Gastroesophageal sphincter (tissue), 4 donors: ENCODE measurements around the gene NAGPA. TPM values are rescaled to one million over a fixed set of nuclear protein-coding genes. Genes with fewer than 3 reads are reported as not detected.

ENCODE experiments used
- ATAC-seq: fragments of 150-250 bp; one replicate; pipeline ENCODE4 v1.9.1; 2016; ENCODE audit warnings: mild to moderate bottlenecking, moderate library complexity
- H3K27ac ChIP-seq, 4 donors: fragments of 200-600 bp; sonication (generic) in 3 of 4; 1 replicate in 3 of 4; 2 replicates in 1 of 4; pipeline ENCODE4 v1.5.1; 2016 to 2019
- H3K27me3 ChIP-seq: fragments of 200-600 bp; sonication (generic); one replicate; pipeline ENCODE4 v1.5.1; 2019
- H3K36me3 ChIP-seq, 2 donors: fragments of 200-600 bp; sonication (generic); one replicate each; pipeline ENCODE4 v1.5.1; 2019; ENCODE audit warnings: control low read depth in 1 of 2
- H3K4me1 ChIP-seq, 3 donors: fragments of 200-600 bp; sonication (generic); 1 replicate in 2 of 3; 2 replicates in 1 of 3; pipeline ENCODE4 v1.5.1; 2016 to 2019; ENCODE audit warnings: control low read depth in 2 of 3
- H3K4me3 ChIP-seq, 2 donors: fragments of 200-600 bp; sonication (generic); one replicate each; pipeline ENCODE4 v1.5.1; 2019; ENCODE audit warnings: mild to moderate bottlenecking in 1 of 2, moderate library complexity in 1 of 2
- H3K9me3 ChIP-seq, 3 donors: fragments of 200-600 bp; sonication (generic); one replicate each; pipeline ENCODE4 v1.5.1; 2017 to 2019; ENCODE audit warnings: control low read depth in 2 of 3
- EP300 ChIP-seq: sonication (generic); formaldehyde crosslinking; IDR thresholded peaks from one replicate; pipeline ENCODE4 v1.6.1; 2017; ENCODE audit warnings: antibody characterized with exemption, mild to moderate bottlenecking
- POLR2A ChIP-seq, 2 donors: fragments of 450-650 bp; IDR thresholded peaks; one replicate each; pipeline ENCODE4 v1.6.1; 2017; ENCODE audit warnings: antibody characterized with exemption in 2 of 2, mild to moderate bottlenecking in 2 of 2, moderate library complexity in 1 of 2
- POLR2AphosphoS5 ChIP-seq: sonication (generic); formaldehyde crosslinking; IDR thresholded peaks from one replicate; pipeline ENCODE4 v1.6.1; 2017; ENCODE audit warnings: antibody characterized with exemption
- WGBS, 2 donors: methylation state at CpG; one replicate each; pipeline ENCODE4 v1.1.5; 2018; ENCODE audit warnings: low coverage in 1 of 2; 5-methylcytosine and 5-hydroxymethylcytosine counted together
- total RNA-seq, 4 donors: library from RNA; depleted of rRNA; stranded (reverse); fragments of >200 nt; gene quantifications; one replicate each; pipeline ENCODE4 v1.1.0, GENCODE V29; 2016
- TF ChIP-seq, protein P1 (sequence below), 4 experiments: fragments of 200-600 bp in 2 of 4; fragments of 450-650 bp in 2 of 4; sonication (generic) in 1 of 4; IDR thresholded peaks; one replicate each; pipeline ENCODE4 v1.5.1; 2017 to 2019; ENCODE audit warnings: antibody characterized with exemption in 4 of 4, mild to moderate bottlenecking in 2 of 4, moderate library complexity in 2 of 4

The NAGPA gene
- total RNA-seq, 4 donors from 2014 or later, result 17.8 to 37.8 (median 27.7) TPM

DNA sequence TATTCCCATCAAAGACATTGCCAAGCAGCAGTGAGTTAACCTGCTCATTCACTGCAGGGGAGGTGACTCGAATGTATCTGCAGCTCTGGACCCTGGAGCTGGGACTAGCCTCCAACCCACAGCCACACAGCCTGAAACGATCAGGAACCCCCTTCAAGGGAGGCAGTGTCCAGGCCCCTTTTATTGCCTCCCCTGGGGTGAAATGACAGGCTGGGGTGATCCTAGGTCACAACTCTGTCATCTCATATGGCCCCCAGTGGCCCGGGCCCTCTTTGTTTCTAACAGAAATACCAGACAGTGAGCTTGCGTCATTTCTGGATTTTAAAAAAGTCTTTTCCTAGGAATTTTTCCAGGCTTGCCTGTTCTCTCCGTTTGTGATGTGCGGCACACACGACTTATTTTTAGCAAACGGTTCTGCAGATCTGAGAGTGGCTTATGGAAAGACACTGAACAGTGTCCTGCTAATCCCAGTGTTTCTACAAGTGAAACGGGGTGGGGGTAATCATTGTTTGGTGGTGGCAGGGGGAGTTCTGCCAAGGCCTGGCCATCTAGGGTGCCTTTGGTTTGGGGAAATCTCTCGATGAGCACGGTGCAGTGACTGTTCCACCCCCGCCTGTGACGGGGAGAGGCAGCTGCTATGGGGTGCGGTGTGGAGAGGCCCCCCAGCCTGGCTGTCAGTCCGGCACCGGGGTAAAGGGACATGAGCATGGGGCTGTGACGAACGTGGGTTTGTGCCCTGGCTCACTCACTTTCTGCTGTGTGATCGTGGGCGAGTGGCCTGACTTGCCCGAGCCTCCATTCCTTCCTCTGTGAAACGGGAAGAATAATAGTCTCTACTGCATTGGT lies 27.2 kb downstream of the NAGPA start:
- Histone ChIP-seq H3K4me3 (no peak overlapping the region), H3K27me3 (peaks cover 20% of the 10 kb centered on the region), H3K36me3 (no peaks in the 10 kb centered on the region), H3K27ac (no peak overlapping the region), H3K9me3 (no peaks in the 10 kb centered on the region), H3K4me1 (no peaks in the 10 kb centered on the region)
- no peak for ATAC-seq
- TF ChIP-seq POLR2AphosphoS5 (no peak), POLR2A (IDR thresholded peaks at IDR 0.05) (no peak)
- TF ChIP-seq, protein P1, sequence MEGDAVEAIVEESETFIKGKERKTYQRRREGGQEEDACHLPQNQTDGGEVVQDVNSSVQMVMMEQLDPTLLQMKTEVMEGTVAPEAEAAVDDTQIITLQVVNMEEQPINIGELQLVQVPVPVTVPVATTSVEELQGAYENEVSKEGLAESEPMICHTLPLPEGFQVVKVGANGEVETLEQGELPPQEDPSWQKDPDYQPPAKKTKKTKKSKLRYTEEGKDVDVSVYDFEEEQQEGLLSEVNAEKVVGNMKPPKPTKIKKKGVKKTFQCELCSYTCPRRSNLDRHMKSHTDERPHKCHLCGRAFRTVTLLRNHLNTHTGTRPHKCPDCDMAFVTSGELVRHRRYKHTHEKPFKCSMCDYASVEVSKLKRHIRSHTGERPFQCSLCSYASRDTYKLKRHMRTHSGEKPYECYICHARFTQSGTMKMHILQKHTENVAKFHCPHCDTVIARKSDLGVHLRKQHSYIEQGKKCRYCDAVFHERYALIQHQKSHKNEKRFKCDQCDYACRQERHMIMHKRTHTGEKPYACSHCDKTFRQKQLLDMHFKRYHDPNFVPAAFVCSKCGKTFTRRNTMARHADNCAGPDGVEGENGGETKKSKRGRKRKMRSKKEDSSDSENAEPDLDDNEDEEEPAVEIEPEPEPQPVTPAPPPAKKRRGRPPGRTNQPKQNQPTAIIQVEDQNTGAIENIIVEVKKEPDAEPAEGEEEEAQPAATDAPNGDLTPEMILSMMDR (IDR thresholded peaks at IDR 0.05), result no peak
- WGBS, 2 donors, result 49% methylated on average over 11 of the region's 22 CpGs; no CpG with 5 or more reads in 1 of the 2 donors

DNA sequence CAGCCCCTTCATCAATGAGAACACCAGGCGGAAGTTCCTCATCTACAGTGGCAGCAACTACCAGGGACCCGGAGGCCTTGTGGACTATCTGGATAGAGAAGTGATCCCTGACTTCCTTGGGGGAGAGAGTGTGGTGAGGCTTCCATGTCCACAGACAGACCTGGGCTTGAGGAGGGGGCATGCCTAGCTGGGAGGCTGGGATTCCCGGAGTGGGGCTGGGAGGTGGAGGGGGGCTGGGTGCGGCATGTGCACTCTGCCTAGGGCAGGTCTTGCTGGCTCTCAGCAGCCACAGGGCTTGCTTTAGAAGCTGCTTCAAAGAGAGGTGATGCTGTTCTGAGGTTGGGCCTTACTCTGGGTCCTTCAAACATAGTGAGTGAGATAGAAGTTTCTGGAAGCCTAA lies 27.8 kb downstream of the NAGPA start:
- Histone ChIP-seq H3K9me3 (no peaks in the 10 kb centered on the region), H3K4me1 (no peaks in the 10 kb centered on the region), H3K4me3 (no peak overlapping the region), H3K36me3 (no peaks in the 10 kb centered on the region), H3K27me3 (peaks cover 14% of the 10 kb centered on the region), H3K27ac (no peak overlapping the region)
- no peak for ATAC-seq
- 100% methylated on average over 2 of the region's 4 CpGs; no CpG with 5 or more reads in 1 of the 2 donors for WGBS, 2 donors
- TF ChIP-seq EP300 (no peak), POLR2AphosphoS5 (no peak), POLR2A (IDR thresholded peaks at IDR 0.05) (no peak)
- TF ChIP-seq, protein P1 (IDR thresholded peaks at IDR 0.05), result no peak

DNA sequence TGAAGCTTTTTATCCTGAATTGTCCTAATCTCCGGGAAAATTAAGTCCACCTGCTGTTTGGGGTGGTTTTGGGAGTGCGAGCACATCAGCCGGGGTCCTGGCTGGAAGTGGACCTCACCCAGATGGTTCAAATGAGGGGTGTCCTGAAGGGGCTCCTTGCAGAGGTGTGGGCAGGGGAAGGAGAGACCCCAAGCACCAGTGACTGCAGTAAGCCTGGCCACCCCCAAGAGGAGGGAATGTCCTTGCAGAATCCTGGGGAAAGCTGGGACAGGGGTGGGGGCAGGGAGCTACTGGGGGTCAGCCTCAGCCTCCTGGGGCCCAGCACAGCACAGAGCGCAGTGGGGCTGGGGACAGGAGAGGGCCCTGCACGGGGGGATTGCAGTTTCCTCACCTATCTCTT lies 29.4 kb downstream of the NAGPA start:
- Histone ChIP-seq H3K4me1 (no peaks in the 10 kb centered on the region), H3K36me3 (no peaks in the 10 kb centered on the region), H3K9me3 (no peaks in the 10 kb centered on the region), H3K4me3 (no peak overlapping the region), H3K27me3 (peaks cover 5% of the 10 kb centered on the region), H3K27ac (no peak overlapping the region)
- no peak for TF ChIP-seq EP300
- TF ChIP-seq, protein P1 (IDR thresholded peaks at IDR 0.05), result no peak
- no peak for TF ChIP-seq POLR2AphosphoS5
- no peak for TF ChIP-seq POLR2A (IDR thresholded peaks at IDR 0.05)
- WGBS, 2 donors, result 82% methylated on average over 2 of the region's 5 CpGs; no CpG with 5 or more reads in 1 of the 2 donors
- no peak for ATAC-seq

DNA sequence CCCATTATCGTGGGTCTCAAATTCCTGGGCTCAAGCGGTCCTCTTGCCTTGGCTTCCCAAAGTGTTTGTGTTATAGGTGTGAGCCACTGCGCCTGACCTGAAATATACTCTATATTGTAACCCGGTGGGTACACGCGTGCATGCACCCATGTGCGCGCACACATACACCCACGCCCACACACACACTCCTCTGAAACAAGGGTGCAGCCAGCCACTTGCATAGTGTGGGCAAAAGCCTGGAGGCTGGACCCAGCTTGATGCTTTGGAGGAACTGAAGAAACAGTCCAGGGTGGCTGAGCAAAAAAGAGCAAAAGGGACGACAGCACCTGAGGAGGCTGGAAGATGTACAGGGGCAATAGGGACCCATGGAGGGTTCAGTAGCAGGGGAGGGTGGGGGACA lies 29.9 kb downstream of the NAGPA start:
- Histone ChIP-seq H3K4me1 (no peaks in the 10 kb centered on the region), H3K9me3 (no peaks in the 10 kb centered on the region), H3K27ac (no peak overlapping the region), H3K27me3 (peaks cover 5% of the 10 kb centered on the region), H3K36me3 (no peaks in the 10 kb centered on the region), H3K4me3 (no peak overlapping the region)
- ATAC-seq, result no peak
- WGBS, 2 donors, result 76 to 86% methylated on average over 1 to 3 of the region's 10 CpGs
- TF ChIP-seq, protein P1 (IDR thresholded peaks at IDR 0.05), result no peak
- no peak for TF ChIP-seq POLR2AphosphoS5
- no peak for TF ChIP-seq EP300
- TF ChIP-seq POLR2A (IDR thresholded peaks at IDR 0.05), result no peak

DNA sequence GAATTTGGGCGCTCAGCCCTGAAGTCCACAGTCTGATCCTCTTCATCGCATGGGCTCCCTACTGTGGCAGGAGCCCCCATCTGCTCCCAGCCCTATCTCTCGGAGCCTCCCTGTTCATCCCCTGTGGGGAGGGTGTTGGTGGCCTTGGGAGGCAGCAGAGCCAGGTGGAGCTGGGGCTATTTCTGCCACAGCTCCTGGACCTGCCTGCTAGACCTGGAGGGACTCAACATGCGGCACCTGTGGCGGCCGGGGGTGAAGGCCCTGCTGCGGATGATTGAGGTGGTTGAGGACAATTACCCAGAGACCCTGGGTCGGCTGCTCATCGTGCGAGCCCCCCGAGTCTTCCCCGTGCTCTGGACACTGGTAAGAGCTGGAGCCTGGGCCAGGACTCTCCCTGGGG lies 30.5 kb downstream of the NAGPA start:
- no peak overlapping the region for H3K4me3 ChIP-seq
- WGBS, 2 donors, result 100% methylated on average over 2 of the region's 12 CpGs; no CpG with 5 or more reads in 1 of the 2 donors
- no peaks in the 10 kb centered on the region for H3K4me1 ChIP-seq
- no peaks in the 10 kb centered on the region for H3K9me3 ChIP-seq
- peaks cover 5% of the 10 kb centered on the region for H3K27me3 ChIP-seq
- ATAC-seq, result no peak
- no peak overlapping the region for H3K27ac ChIP-seq
- TF ChIP-seq POLR2A (IDR thresholded peaks at IDR 0.05) (no peak), POLR2AphosphoS5 (no peak), EP300 (no peak)
- TF ChIP-seq, protein P1 (IDR thresholded peaks at IDR 0.05), result no peak
- H3K36me3 ChIP-seq, result no peaks in the 10 kb centered on the region
